Body of pancreas (tissue), 4 donors: ENCODE measurements around the gene TNFSF8. TPM values are rescaled to one million over a fixed set of nuclear protein-coding genes. Genes with fewer than 3 reads are reported as not detected.

Experiments
- ATAC-seq: fragments of 150-250 bp; one replicate; pipeline ENCODE4 v1.9.1; 2016
- DNase-seq, 4 donors: peaks; one replicate each; pipeline ENCODE4 v3.0.0-alpha.2; 2019
- H3K27ac ChIP-seq, 4 donors: fragments of 200-600 bp; sonication (generic); 1 replicate in 3 of 4; 2 replicates in 1 of 4; pipeline versions ENCODE4 v1.5.1 to v1.6.1; 2016 to 2019; ENCODE audit warnings: mild to moderate bottlenecking in 1 of 4, mixed read lengths in 1 of 4, moderate library complexity in 1 of 4
- H3K27me3 ChIP-seq, 2 donors: fragments of 200-600 bp; sonication (generic); one replicate each; pipeline ENCODE4 v1.6.0; 2016; ENCODE audit warnings: mild to moderate bottlenecking in 1 of 2
- H3K36me3 ChIP-seq, 2 donors: fragments of 200-600 bp; sonication (generic); replicated peaks in 1 of 2; 2 replicates each; pipeline ENCODE4 v1.5.1; 2016; ENCODE audit warnings: low read depth in 2 of 2; ENCODE audit not compliant: insufficient read depth in 1 of 2
- H3K4me1 ChIP-seq: fragments of 200-600 bp; sonication (generic); one replicate; pipeline ENCODE4 v1.6.0; 2016
- H3K4me3 ChIP-seq, 2 donors: fragments of 200-600 bp; sonication (generic); 1 replicate in 1 of 2; 2 replicates in 1 of 2; pipeline ENCODE4 v1.5.1; 2016 to 2019
- H3K9me3 ChIP-seq, 3 donors: fragments of 200-600 bp; sonication (generic); 1 replicate in 2 of 3; 2 replicates in 1 of 3; pipeline ENCODE4 v1.5.1; 2016
- POLR2A ChIP-seq, 3 donors: fragments of 450-650 bp; IDR thresholded peaks; one replicate each; pipeline ENCODE4 v1.6.1; 2016; ENCODE audit warnings: antibody characterized with exemption in 3 of 3, mild to moderate bottlenecking in 2 of 3
- WGBS, 2 donors: methylation state at CpG; one replicate each; pipeline ENCODE4 v1.1.5; 2017; 5-methylcytosine and 5-hydroxymethylcytosine counted together
- intact Hi-C: fragments of 100-400 bp; cut with DNase I; formaldehyde crosslinking; loops from one replicate; pipeline ENCODE4 v1.15.1; 2023
- total RNA-seq, 2 donors: library from RNA; depleted of rRNA; stranded (reverse); fragments of >200 nt; gene quantifications; one replicate each; pipeline ENCODE4 v1.1.0, GENCODE V29; 2016
- TF ChIP-seq, protein P1 (sequence below), 7 experiments: fragments of 450-650 bp in 4 of 7; fragments of 200-600 bp in 3 of 7; sonication (generic) in 3 of 7; IDR thresholded peaks; one replicate each; pipeline ENCODE4 v1.5.1; 2016 to 2019; ENCODE audit warnings: antibody characterized with exemption in 7 of 7

TNFSF8 gene
- total RNA-seq, 2 donors from 2014 or later: 1.0 TPM; not detected in 1

DNA sequence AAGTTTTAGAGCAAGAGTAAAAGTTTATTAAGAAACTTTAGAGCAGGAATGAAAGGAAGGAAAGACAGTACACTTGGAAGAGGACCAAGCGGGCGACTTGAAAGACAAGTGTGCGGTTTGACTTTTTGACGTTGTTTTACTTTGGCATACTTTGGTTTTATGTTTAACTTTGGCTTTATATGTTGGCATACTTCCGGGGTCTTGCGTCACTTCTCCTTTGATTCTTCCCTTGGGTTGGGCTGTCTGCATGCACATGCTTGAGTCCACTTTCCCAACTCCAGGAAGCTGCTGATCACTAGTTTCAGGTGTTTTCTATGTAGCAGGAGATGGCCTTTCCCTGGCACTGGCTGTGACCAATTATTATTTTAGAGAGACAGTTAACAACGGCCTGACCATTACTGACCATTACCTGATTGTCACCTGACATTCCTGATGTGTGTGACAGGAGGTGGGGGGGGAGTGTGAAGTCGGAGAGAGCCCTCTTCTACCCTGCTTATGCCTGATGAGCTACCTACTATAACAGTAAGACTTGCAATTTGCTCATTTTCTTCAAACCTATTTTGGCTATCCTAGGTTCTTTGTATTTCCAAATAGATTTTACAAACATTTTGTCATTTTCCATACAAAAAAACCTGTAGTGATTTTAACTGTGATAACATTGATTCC, 45.5 kb downstream of the TNFSF8 start:
- WGBS, 2 donors: 42 to 47% methylated on average over 8 of the region's 8 CpGs
- Histone ChIP-seq H3K4me1 (no peaks in the 10 kb centered on the region), H3K4me3 (no peak overlapping the region), H3K27ac (peak overlapping the region in 1 of 4 donors; percentile 49), H3K9me3 (no peaks in the 10 kb centered on the region), H3K36me3 (no peaks in the 10 kb centered on the region), H3K27me3 (no peaks in the 10 kb centered on the region)
- intact Hi-C loops: no loop called here
- TF ChIP-seq, protein P1, sequence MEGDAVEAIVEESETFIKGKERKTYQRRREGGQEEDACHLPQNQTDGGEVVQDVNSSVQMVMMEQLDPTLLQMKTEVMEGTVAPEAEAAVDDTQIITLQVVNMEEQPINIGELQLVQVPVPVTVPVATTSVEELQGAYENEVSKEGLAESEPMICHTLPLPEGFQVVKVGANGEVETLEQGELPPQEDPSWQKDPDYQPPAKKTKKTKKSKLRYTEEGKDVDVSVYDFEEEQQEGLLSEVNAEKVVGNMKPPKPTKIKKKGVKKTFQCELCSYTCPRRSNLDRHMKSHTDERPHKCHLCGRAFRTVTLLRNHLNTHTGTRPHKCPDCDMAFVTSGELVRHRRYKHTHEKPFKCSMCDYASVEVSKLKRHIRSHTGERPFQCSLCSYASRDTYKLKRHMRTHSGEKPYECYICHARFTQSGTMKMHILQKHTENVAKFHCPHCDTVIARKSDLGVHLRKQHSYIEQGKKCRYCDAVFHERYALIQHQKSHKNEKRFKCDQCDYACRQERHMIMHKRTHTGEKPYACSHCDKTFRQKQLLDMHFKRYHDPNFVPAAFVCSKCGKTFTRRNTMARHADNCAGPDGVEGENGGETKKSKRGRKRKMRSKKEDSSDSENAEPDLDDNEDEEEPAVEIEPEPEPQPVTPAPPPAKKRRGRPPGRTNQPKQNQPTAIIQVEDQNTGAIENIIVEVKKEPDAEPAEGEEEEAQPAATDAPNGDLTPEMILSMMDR (IDR thresholded peaks at IDR 0.05): no peak
- TF ChIP-seq POLR2A (IDR thresholded peaks at IDR 0.05): no peak
- ATAC-seq: peak; percentile 65
- DNase-seq: peak; percentile 13 to 54 (median 36)

DNA sequence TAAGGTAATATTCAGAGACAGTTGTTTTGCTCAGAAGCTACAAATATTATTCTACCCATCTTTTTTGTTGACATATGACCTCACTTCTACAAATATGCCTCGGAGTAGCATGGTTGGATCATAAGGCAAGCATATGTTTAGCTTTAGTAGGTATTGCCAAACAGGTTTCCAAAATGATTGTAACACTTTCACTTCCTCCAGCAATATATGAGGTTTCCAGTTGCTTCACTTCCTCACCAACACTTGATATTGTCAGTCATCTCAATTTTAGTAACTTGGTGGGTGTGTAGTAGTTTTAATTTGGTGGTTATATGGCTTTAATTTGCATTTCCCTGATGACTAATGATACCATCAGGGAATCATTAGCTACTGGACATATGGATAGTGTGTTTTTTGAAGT, 46.7 kb downstream of the TNFSF8 start:
- H3K4me3 ChIP-seq: no peak overlapping the region
- H3K9me3 ChIP-seq: no peaks in the 10 kb centered on the region
- WGBS, 2 donors: 30 to 57% methylated on average over 1 of the region's 1 CpG
- intact Hi-C loops: no loop called here
- H3K4me1 ChIP-seq: no peaks in the 10 kb centered on the region
- H3K27ac ChIP-seq: no peak overlapping the region
- no peak for ATAC-seq
- no peaks in the 10 kb centered on the region for H3K36me3 ChIP-seq
- TF ChIP-seq, protein P1 (IDR thresholded peaks at IDR 0.05): no peak
- TF ChIP-seq POLR2A (IDR thresholded peaks at IDR 0.05): no peak
- H3K27me3 ChIP-seq: no peaks in the 10 kb centered on the region
- DNase-seq: no peak

DNA sequence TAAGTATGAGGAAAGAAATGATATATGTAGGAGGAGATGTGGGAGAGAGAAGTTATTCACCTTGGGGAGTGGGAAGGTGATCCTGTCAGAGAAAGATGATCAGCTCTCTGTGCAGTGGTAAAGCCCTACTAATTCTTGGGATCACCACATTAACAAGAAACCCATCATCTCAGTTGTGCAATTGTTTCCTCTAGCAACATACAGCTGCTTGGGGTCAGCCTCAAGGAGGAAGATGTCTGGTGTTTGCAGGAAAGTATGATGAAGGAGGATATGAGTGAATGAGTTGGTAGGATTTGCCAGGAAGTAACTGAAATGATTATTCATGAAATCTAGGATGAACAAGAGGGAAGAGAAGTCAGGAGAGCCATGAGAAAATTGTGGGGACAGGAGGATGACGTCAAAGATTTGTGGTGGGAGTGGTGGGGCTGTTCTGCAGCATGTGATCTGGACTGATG, 50.1 kb downstream of the TNFSF8 start:
- Histone ChIP-seq H3K9me3 (no peaks in the 10 kb centered on the region), H3K27me3 (no peaks in the 10 kb centered on the region), H3K36me3 (no peaks in the 10 kb centered on the region), H3K4me1 (no peaks in the 10 kb centered on the region), H3K27ac (no peak overlapping the region), H3K4me3 (no peak overlapping the region)
- WGBS, 2 donors: 29 to 43% methylated on average over 1 of the region's 1 CpG
- TF ChIP-seq, protein P1 (IDR thresholded peaks at IDR 0.05): no peak
- TF ChIP-seq POLR2A (IDR thresholded peaks at IDR 0.05): no peak
- DNase-seq: no peak
- no peak for ATAC-seq
- intact Hi-C loops: no loop called here

DNA sequence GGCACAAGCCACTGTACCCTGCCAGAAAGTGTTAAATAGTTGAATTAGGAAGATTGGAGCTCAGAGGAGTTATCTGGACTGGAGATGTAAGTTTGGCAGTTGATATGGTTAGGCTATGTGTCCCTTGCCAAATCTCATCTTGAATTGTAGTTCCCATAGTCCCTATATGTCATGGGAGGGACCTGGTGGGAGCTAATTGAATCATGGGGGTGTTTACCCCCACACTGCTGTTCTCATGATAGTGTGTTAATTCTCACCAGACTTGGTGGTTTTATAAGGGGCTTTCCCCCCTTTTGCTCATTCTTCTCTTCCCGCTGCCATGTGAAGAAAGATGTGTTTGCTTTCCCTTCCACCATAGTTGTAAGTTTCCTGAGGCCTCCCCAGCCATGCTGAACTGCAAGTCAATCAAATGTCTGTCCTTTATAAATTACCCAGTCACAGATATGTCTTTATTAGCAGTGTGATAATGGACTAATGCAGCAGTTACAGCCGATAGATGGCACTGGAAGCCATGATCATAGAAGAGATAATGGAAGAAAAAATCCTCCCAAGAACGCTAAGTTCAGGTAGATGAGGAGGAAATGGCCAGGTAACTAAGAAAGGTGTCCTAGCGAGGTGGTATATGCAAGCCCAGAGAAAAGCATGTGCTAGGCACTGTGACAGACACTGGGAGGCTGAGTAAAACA, 51.4 kb downstream of the TNFSF8 start:
- no peak for ATAC-seq
- no peaks in the 10 kb centered on the region for H3K27me3 ChIP-seq
- no peak overlapping the region for H3K27ac ChIP-seq
- 72 to 80% methylated on average over 4 of the region's 4 CpGs for WGBS, 2 donors
- TF ChIP-seq, protein P1 (IDR thresholded peaks at IDR 0.05): no peak
- no peak for TF ChIP-seq POLR2A (IDR thresholded peaks at IDR 0.05)
- DNase-seq: no peak
- H3K4me3 ChIP-seq: no peak overlapping the region
- intact Hi-C loops: no loop called here
- H3K9me3 ChIP-seq: no peaks in the 10 kb centered on the region
- no peaks in the 10 kb centered on the region for H3K36me3 ChIP-seq
- no peaks in the 10 kb centered on the region for H3K4me1 ChIP-seq
